ENCODE results near the gene ROBO2. TPM values are rescaled to one million over a fixed set of nuclear protein-coding genes. Genes with fewer than 3 reads are reported as not detected.

Gene ROBO2
- polyA plus RNA-seq, 1 of the 3 experiments (the other 2 are of a cell fraction) = not detected

DNA sequence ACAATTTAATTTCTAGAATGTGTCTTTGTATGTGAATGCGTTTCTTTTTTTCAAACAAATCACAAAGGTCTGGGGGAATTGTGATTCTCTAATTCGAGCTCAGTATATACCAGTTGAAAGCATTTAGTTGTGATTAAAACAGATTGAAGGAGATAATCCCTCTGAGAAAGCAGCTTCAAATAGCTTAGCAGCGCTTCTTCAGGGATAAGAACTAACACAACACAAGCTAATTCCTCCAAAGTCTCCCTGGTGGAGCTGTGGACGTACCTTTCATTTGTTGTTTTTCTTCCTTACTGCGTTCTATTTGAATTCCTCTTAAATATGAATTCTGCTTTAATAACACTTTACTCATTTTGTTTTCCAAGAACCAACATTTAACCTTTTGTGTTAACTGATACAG lies 286.7 kb downstream of the ROBO2 start:
- no peak for DNase-seq
- no peak overlapping the region for H3K9ac ChIP-seq
- no peaks in the 10 kb centered on the region for H3K79me2 ChIP-seq (ENCODE audit: insufficient read depth)
- no peaks in the 10 kb centered on the region for H3F3A ChIP-seq (replicated peaks; ENCODE audit: insufficient read depth)
- no peaks in the 10 kb centered on the region for H3K4me1 ChIP-seq (ENCODE audit: control insufficient read depth in 1 of 2, insufficient read depth in 2 of 2, low read depth in 1 of 2, low read length in 1 of 2)
- H3K9me3 ChIP-seq = no peaks in the 10 kb centered on the region
- no peak overlapping the region for H3K4me3 ChIP-seq (ENCODE audit: low read depth in 2 of 2, low read length in 1 of 2)
- TF ChIP-seq RXRA (IDR thresholded peaks at IDR 0.05; ENCODE audit: borderline replicate concordance, low read depth) (no peak), GABPA (IDR thresholded peaks at IDR 0.05; ENCODE audit: low read depth) (no peak), FOXJ3 (CRISPR knock-in tag; IDR thresholded peaks at IDR 0.05) (no peak), ELF1 (IDR thresholded peaks at IDR 0.05) (no peak), YY1 (IDR thresholded peaks at IDR 0.05; ENCODE audit: low read depth) (no peak), CHD2 (IDR thresholded peaks at IDR 0.05; ENCODE audit: low read length, partially characterized antibody) (no peak), SIN3A (IDR thresholded peaks at IDR 0.05; ENCODE audit: borderline replicate concordance, low read depth, low read length) (no peak), RAD21 (IDR thresholded peaks at IDR 0.05; ENCODE audit: low read length) (no peak), TEAD4 (IDR thresholded peaks at IDR 0.05; ENCODE audit: borderline replicate concordance, insufficient read depth) (no peak), JUND (IDR thresholded peaks at IDR 0.05) (no peak), MEF2A (IDR thresholded peaks at IDR 0.05; ENCODE audit: borderline replicate concordance, low read depth) (no peak), NFIC (IDR thresholded peaks at IDR 0.05; ENCODE audit: borderline replicate concordance) (no peak), EP300 (IDR thresholded peaks at IDR 0.05; ENCODE audit: borderline replicate concordance in 1 of 2, low read depth in 1 of 2, low read length in 1 of 2) (no peak), POLR2AphosphoS5 (IDR thresholded peaks at IDR 0.05; ENCODE audit: low read depth, low read length) (no peak), EZH2phosphoT487 (IDR thresholded peaks at IDR 0.05; ENCODE audit: borderline replicate concordance, low read depth) (no peak), GATA2 (CRISPR knock-in tag; IDR thresholded peaks at IDR 0.05) (no peak)
- TF ChIP-seq, protein P1, sequence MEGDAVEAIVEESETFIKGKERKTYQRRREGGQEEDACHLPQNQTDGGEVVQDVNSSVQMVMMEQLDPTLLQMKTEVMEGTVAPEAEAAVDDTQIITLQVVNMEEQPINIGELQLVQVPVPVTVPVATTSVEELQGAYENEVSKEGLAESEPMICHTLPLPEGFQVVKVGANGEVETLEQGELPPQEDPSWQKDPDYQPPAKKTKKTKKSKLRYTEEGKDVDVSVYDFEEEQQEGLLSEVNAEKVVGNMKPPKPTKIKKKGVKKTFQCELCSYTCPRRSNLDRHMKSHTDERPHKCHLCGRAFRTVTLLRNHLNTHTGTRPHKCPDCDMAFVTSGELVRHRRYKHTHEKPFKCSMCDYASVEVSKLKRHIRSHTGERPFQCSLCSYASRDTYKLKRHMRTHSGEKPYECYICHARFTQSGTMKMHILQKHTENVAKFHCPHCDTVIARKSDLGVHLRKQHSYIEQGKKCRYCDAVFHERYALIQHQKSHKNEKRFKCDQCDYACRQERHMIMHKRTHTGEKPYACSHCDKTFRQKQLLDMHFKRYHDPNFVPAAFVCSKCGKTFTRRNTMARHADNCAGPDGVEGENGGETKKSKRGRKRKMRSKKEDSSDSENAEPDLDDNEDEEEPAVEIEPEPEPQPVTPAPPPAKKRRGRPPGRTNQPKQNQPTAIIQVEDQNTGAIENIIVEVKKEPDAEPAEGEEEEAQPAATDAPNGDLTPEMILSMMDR (IDR thresholded peaks at IDR 0.05) = no peak
- TF ChIP-seq, protein P2, sequence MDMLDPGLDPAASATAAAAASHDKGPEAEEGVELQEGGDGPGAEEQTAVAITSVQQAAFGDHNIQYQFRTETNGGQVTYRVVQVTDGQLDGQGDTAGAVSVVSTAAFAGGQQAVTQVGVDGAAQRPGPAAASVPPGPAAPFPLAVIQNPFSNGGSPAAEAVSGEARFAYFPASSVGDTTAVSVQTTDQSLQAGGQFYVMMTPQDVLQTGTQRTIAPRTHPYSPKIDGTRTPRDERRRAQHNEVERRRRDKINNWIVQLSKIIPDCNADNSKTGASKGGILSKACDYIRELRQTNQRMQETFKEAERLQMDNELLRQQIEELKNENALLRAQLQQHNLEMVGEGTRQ (IDR thresholded peaks at IDR 0.05; ENCODE audit: borderline replicate concordance, low read depth, low read length) = no peak
- TF ChIP-seq, protein P3, sequence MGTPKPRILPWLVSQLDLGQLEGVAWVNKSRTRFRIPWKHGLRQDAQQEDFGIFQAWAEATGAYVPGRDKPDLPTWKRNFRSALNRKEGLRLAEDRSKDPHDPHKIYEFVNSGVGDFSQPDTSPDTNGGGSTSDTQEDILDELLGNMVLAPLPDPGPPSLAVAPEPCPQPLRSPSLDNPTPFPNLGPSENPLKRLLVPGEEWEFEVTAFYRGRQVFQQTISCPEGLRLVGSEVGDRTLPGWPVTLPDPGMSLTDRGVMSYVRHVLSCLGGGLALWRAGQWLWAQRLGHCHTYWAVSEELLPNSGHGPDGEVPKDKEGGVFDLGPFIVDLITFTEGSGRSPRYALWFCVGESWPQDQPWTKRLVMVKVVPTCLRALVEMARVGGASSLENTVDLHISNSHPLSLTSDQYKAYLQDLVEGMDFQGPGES (IDR thresholded peaks at IDR 0.05; ENCODE audit: low read depth, low read length) = no peak
- TF ChIP-seq, protein P4, sequence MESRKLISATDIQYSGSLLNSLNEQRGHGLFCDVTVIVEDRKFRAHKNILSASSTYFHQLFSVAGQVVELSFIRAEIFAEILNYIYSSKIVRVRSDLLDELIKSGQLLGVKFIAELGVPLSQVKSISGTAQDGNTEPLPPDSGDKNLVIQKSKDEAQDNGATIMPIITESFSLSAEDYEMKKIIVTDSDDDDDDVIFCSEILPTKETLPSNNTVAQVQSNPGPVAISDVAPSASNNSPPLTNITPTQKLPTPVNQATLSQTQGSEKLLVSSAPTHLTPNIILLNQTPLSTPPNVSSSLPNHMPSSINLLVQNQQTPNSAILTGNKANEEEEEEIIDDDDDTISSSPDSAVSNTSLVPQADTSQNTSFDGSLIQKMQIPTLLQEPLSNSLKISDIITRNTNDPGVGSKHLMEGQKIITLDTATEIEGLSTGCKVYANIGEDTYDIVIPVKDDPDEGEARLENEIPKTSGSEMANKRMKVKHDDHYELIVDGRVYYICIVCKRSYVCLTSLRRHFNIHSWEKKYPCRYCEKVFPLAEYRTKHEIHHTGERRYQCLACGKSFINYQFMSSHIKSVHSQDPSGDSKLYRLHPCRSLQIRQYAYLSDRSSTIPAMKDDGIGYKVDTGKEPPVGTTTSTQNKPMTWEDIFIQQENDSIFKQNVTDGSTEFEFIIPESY (IDR thresholded peaks at IDR 0.05; ENCODE audit: borderline replicate concordance, low read depth) = no peak
- H2AFZ ChIP-seq (ENCODE audit: low read depth) = no peak overlapping the region
- H3K27ac ChIP-seq (ENCODE audit: low read depth in 2 of 2, low read length in 1 of 2) = no peak overlapping the region
- WGBS (ENCODE audit: low lambda C conversion rate) = 37% methylated on average over 5 of the region's 5 CpGs
- ChIA-PET POLR2A (no interaction called here), CTCF (interaction anchor here (2.0 kb wide), 1 partner anchor 1319 kb away, joined by 5 read pairs; no protein-coding TSS in a partner anchor)
- H4K20me1 ChIP-seq (ENCODE audit: insufficient read depth) = no peaks in the 10 kb centered on the region
- no peaks in the 10 kb centered on the region for H3K9me2 ChIP-seq
- H3K36me3 ChIP-seq (replicated peaks in 1 of 2; ENCODE audit: control insufficient read depth in 1 of 2, insufficient read depth in 2 of 2, low read length in 1 of 2) = no peaks in the 10 kb centered on the region
- H3K27me3 ChIP-seq (ENCODE audit: insufficient read depth) = no peaks in the 10 kb centered on the region
- H3K4me2 ChIP-seq = no peak overlapping the region

All from SK-N-SH (cell line).